HG03280 (cell line): ENCODE results near the gene CCDC15.
A peak's percentile ranks its signal among the peaks of the same experiment; 100 is the strongest.
"Not testable (repeated sequence)": the region's sequence is repeated elsewhere in the genome, so short reads cannot be mapped to it uniquely, and the experiment has no call there.

ENCODE experiments used
- ATAC-seq: cut with Tn5 transposase; IDR thresholded peaks from one replicate; pipeline ENCODE4 v1.9.1; 2021; ENCODE audit warnings: mild to moderate bottlenecking, moderate library complexity; ENCODE audit not compliant: unreplicated experiment

The CCDC15 gene

GRCh38 chr11:124942466-124943253, 11.3 kb upstream of the CCDC15 start:
- ATAC-seq: no peak

DNA sequence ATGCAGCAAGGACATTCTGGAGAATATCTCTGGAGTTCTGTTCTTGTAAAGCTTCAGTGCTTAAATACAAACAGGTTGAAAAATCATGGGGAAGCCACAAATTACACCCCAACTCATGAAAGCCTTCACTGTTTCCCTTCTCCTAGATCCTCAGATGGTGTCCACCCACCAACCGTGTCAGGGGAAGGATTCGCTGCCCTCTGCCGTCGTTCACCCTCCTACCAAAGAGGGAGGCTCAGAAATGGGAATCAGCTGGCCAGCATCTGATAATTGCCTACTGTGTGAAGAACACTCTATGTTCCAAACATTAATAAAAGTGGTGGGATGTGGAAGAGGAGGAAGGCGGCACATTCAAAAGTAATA, 10.8 kb upstream of the CCDC15 start:
- ATAC-seq: no peak

- ATAC-seq: no peak
Observed at GRCh38 chr11:124943741-124944140, 10.3 kb upstream of the CCDC15 start.

- ATAC-seq: no peak
Observed at GRCh38 chr11:124944565-124944964, 9.4 kb upstream of the CCDC15 start.

GRCh38 chr11:124945826-124946225, 8.2 kb upstream of the CCDC15 start:
- no peak for ATAC-seq

DNA sequence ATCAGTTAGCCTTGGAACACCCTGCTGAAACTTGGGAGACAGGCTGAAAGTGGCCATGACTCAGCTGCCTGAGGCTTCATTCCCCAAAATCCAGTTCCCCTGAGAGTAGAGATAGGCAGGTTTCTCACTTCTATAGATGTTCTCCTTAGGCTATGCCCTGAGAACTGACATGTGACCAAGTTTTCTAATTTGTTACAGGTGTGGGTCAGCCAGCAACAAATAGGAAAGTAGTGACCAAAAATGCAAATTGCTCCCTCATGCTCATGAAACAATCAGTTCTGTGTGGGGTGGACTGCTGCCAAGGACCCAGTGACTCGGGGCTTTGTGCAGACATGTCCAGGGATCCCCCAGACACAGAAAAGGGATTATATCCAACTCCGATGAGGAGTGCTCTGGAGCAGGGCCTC, 7.3 kb upstream of the CCDC15 start:
- no peak for ATAC-seq

GRCh38 chr11:124950601-124951330, 3.2 kb upstream of the CCDC15 start:
- no peak for ATAC-seq

DNA sequence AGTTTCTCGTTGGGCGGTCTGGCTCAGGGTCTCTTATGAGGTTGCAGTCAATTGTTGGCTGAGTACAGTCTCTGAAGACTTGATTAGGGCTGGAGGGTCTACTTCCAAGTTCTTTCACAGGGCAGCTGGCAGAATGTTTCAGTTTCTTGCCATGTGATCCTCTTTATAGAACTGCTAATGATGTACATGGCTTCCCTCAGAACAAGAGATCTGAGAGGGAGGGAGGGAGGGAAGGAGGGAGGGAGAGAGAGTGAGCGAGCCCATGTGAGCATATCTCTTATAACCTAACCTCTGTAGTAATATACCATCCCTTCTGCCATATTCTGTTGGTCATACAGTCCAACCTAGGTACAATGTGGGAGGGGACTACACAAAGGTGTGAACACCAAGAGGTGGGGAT, 2.7 kb upstream of the CCDC15 start:
- no peak for ATAC-seq

DNA sequence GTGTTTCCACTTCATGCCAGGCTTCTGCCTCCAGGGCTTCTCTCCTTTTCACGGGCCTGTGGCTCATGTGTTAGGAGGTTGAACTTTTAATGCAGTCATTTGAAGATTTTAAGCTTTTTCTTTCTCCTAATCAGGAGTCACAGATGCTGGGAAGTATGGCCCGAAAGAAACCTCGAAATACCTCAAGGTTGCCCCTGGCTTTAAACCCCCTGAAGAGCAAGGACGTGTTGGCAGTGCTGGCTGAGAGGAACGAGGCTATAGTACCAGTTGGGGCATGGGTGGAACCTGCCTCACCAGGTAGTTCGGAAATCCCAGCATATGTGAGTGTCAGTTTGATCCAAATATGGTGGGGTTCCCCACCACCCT, 571 bp downstream of the CCDC15 start:
- ATAC-seq: no peak

- ATAC-seq: no peak
Observed at GRCh38 chr11:124955035-124955434, 1.0 kb downstream of the CCDC15 start.

DNA sequence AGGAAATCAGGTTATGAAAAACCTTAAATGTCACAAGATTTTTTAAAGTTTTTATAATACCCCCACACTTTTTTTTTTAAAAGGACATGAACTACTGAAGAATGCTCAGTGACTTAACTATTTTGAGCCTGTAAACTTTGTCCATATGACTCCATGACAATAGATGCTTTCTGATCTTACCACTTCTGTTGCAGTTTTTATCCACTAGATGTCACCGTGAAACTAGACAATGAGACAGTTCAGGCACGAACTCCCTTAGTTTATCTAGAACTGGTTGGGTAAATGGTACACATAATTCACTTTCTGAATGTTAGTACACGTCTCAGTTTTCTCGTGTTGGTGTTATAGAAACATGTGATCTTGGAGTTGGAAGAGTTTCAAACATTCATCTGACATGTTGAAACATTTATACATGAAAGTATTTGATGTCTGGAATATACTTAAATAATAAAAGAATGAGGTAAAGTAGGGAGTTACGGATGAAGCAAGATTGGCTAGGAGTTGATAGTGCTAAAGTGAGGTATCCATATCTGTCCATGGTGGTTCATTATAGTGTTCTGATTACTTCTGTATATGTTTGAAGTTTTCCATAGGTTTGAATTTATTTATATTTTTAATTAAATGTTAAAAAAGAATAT, 8.1 kb downstream of the CCDC15 start:
- ATAC-seq: peak; percentile 97

- ATAC-seq: not testable (repeated sequence)
Observed at GRCh38 chr11:124968197-124968596, 14.2 kb downstream of the CCDC15 start.

DNA sequence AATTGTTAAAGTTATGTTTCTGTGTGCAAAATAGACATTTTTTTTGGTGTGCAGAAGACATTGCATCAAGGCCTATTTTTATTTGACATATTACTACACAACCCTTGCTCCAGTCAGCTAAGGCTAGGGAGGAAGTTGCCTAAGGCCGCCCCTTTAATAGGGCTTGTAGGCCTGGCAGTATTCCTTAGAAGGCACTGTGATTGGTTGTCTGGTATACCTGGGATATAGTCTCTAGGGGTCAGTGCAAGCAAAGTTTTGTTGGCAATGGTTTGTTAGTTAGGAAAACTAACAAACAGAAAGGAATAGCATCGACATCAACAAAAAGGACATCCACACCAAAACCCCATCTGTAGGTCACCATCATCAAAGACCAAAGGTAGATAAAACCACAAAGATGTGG, 16.9 kb downstream of the CCDC15 start:
- ATAC-seq: no peak

DNA sequence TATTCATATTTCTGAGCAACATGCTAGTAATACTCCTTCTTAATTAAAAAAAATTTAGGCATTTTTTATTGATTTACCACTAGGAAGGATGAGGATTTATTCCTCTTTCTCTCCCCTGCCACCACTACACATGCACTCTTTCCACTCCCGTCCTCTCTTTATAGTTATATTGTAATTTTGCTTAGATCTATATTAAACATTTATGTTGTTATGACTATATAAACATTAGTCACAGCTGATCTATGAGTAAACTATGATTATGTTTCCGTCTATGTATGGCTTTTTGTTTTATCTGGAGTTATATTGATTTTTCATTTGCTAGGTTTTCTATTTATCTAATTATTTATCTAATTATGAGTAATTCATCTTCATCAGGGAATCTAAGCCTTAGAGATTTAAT, 17.8 kb downstream of the CCDC15 start:
- no peak for ATAC-seq

DNA sequence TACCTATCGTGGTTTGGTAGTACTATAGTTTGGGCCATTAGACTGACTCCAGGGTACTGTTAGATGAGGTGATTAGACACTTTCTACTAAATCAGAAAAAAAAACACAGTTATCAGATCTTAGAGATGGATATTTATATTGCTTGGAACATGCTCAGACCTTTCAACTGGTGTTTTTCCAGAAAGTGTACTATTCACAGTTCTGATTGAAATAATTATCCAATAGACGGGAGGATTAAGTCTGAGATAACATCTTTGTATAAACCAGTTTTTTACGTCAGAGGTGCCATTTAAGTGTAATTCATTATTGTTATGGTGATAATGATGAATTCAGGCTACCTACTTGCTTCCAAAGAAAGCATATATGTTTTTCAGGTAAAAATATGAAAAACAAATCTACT, 22.5 kb downstream of the CCDC15 start:
- ATAC-seq: no peak

GRCh38 chr11:124977006-124977405, 23.0 kb downstream of the CCDC15 start:
- ATAC-seq: no peak

- ATAC-seq: no peak
Observed at GRCh38 chr11:124978316-124978715, 24.3 kb downstream of the CCDC15 start.

DNA sequence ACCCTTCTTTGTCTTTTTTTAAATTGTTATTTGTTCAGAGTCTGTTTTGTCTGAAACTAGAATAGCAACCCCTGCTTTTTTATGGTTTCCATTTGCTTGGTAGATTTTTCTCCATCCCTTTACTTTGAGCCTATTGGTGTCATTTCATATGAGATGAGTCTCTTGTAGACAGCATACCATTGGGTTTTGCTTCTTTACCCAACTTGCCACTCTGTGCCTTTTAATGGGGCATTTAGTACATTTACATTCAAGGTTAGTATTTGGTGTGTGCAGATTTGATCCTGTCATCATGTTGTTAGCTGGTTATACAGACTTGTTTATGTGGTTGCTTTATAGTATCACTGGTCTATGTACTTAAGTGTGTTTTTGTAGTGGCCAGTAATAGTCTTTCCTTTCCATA, 28.0 kb downstream of the CCDC15 start:
- ATAC-seq: no peak

GRCh38 chr11:124983674-124984511, 29.9 kb downstream of the CCDC15 start:
- ATAC-seq: no peak

DNA sequence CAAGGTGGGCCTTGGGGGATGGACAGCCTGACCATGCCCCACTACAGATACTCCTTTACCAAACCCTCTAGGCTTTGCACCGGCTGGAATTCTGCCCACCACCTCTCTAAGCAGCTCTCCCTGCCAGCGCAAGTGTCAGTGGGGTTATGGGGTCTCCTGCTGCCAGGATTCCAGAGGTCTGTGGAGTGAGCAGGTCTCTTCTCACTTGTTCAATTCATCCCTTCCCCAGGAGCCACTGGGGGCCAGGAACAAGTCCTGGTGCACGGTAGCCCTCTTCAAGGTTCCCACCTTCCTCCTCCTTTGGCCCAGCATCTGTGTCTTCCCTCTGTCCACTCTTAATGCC, 30.5 kb downstream of the CCDC15 start:
- no peak for ATAC-seq

DNA sequence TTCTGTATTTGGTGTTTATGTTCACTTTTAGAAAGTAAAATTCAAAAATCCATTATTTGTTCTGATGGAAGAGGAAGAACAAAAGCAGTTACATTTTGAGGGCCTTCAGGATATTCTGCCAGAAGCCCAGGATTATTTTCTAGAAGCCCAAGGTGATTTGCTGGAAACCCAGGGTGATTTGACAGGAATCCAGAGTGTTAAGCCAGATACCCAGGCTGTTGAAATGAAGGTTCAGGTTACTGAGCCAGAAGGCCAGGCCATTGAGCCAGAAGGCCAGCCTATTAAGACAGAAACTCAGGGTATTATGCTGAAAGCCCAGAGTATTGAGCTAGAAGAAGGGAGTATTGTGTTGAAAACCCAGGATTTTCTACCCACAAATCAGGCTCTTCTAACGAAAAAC, 33.1 kb downstream of the CCDC15 start:
- ATAC-seq: no peak
